Natural killer cell (primary cell): Measurements from ENCODE around the gene CAMTA1. TPM values are rescaled to one million over a fixed set of nuclear protein-coding genes. Genes with fewer than 3 reads are reported as not detected.

Experiments used
- ATAC-seq, 3 donors: fragments of 150-1000 bp in 2 of 3; fragments of 200-7000 bp in 1 of 3; cut with Tn5 transposase; 1 replicate in 1 of 3; 2 replicates in 2 of 3; pipeline ENCODE4 v1.10.0; 2021; ENCODE audit warnings: mild to moderate bottlenecking in 2 of 3, moderate library complexity in 2 of 3
- DNase-seq, 2 donors: peaks; one replicate each; pipeline versions ENCODE4 v3.0.0 to v3.0.0-alpha.2; 2013 to 2021; ENCODE audit warnings: mixed read lengths in 1 of 2
- H3K27ac ChIP-seq: one replicate; pipeline ENCODE4 v1.5.1; 2013; ENCODE audit warnings: mild to moderate bottlenecking, low read length
- H3K27me3 ChIP-seq: one replicate; pipeline ENCODE4 v1.6.1; 2013; ENCODE audit warnings: low read length; ENCODE audit not compliant: control insufficient read depth, insufficient read depth
- H3K36me3 ChIP-seq: one replicate; pipeline ENCODE4 v1.6.1; 2013; ENCODE audit warnings: low read length; ENCODE audit not compliant: control insufficient read depth, insufficient read depth
- H3K4me1 ChIP-seq: one replicate; pipeline ENCODE4 v1.6.1; 2013; ENCODE audit warnings: low read length; ENCODE audit not compliant: control insufficient read depth, insufficient read depth
- H3K4me3 ChIP-seq: one replicate; pipeline ENCODE4 v1.5.1; 2013; ENCODE audit warnings: low read length
- H3K9me3 ChIP-seq: one replicate; pipeline ENCODE4 v1.6.1; 2013; ENCODE audit warnings: low read length; ENCODE audit not compliant: control insufficient read depth, insufficient read depth
- H3K27ac Mint-ChIP-seq, 2 donors: one replicate each; pipeline ENCODE4 v1.8.0; 2022; ENCODE audit warnings: mild to moderate bottlenecking in 2 of 2, mixed read lengths in 2 of 2, moderate library complexity in 1 of 2
- H3K27me3 Mint-ChIP-seq, 2 donors: one replicate each; pipeline ENCODE4 v1.8.0; 2022; ENCODE audit warnings: low read depth in 2 of 2, mixed read lengths in 2 of 2
- H3K36me3 Mint-ChIP-seq: one replicate; pipeline ENCODE4 v1.8.0; 2022; ENCODE audit warnings: mixed read lengths
- H3K4me1 Mint-ChIP-seq, 2 donors: one replicate each; pipeline ENCODE4 v1.8.0; 2022; ENCODE audit warnings: mixed read lengths in 2 of 2
- H3K4me3 Mint-ChIP-seq: one replicate; pipeline ENCODE4 v1.8.0; 2022; ENCODE audit warnings: mild to moderate bottlenecking, moderate library complexity, mixed read lengths
- H3K9me3 Mint-ChIP-seq, 2 donors: one replicate each; pipeline ENCODE4 v1.8.0; 2022; ENCODE audit warnings: mixed read lengths in 2 of 2
- WGBS: methylation state at CpG from one replicate; pipeline ENCODE4 v1.1.7; 2013; ENCODE audit warnings: missing lambda C conversion rate; ENCODE audit not compliant: insufficient coverage; 5-methylcytosine and 5-hydroxymethylcytosine counted together
- intact Hi-C: fragments of 100-400 bp; cut with micrococcal nuclease; formaldehyde crosslinking; loops from one replicate; pipeline ENCODE4 v1.14.2; 2022
- total RNA-seq, 4 donors: library from RNA; stranded (reverse); fragments of 120-200 nt in 1 of 4; gene quantifications; one replicate each; pipeline versions ENCODE4 v1.2.3 to v1.2.4, GENCODE V29; 2013 to 2022
- TF ChIP-seq, protein P1 (sequence below): fragments of 200-600 bp; IDR thresholded peaks from one replicate; pipeline ENCODE4 v1.8.0; 2022; ENCODE audit warnings: antibody characterized with exemption

Gene CAMTA1
- total RNA-seq, 3 donors from 2014 or later (not counting 1 experiment from before 2014, with no cell fraction given), result 40.6 to 53.3 (median 44.9) TPM

DNA sequence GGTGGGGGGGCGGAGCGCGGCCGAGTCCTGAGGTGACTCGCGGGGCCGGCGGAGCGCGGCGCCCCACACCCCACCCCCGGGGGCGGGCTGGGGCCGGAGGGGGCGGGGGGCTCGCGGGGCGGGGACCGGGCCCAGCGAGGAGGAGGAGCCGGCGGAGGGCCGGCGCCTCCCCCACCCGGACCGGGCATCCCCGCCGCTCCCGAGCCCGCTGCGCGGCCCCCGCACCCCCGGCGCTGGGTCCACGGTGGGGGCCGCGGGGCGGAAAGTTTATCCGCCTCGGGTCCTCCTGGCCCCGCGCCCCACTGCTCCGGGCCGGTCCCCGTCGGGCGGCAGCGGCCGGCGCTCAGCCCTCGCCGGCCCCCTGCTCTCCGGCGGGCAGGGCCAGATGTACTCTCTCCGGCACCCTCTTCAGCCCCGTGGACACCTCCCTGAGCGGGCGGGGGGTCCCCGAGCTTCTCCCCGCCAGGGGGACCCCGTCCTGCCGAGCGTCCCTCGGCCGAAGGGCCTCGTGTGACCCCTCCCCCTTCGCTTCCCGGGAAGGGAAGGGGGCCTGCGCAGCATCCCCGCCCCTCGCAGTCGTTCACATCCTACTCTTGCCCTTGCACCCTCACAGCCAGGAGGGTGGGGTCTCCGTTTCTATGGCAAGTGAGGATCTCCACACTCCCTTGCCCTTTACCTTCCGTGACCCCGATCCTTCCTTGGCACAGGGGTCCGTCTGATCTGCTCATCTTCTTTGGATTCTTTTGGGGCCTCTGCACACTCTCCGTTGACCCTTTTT lies 663 bp downstream of the CAMTA1 start:
- no peaks in the 10 kb centered on the region for H3K9me3 Mint-ChIP-seq
- no peaks in the 10 kb centered on the region for H3K27me3 ChIP-seq
- H3K4me3 ChIP-seq, result peak overlapping the region; percentile 66
- H3K27ac Mint-ChIP-seq, result peak overlapping the region; percentile 85 to 97
- peak overlapping the region; percentile 60 for H3K27ac ChIP-seq
- peaks cover 43 to 49% of the 10 kb centered on the region in 2 donors for H3K4me1 Mint-ChIP-seq
- under 1% methylated on average over 78 of the region's 78 CpGs for WGBS
- DNase-seq (peak; percentile 51 to 68), ATAC-seq (peak in 2 of 3 donors; percentile 6 to 15)
- H3K36me3 ChIP-seq, result no peaks in the 10 kb centered on the region
- intact Hi-C loops, result loop anchor here (5.0 to 10.0 kb wide), 3 partner anchors 84 to 999 kb away; partner anchors contain the start of genes DNAJC11, KLHL21 and PER3
- H3K27me3 Mint-ChIP-seq, result no peaks in the 10 kb centered on the region
- H3K36me3 Mint-ChIP-seq, result no peaks in the 10 kb centered on the region
- no peaks in the 10 kb centered on the region for H3K9me3 ChIP-seq
- TF ChIP-seq, protein P1, sequence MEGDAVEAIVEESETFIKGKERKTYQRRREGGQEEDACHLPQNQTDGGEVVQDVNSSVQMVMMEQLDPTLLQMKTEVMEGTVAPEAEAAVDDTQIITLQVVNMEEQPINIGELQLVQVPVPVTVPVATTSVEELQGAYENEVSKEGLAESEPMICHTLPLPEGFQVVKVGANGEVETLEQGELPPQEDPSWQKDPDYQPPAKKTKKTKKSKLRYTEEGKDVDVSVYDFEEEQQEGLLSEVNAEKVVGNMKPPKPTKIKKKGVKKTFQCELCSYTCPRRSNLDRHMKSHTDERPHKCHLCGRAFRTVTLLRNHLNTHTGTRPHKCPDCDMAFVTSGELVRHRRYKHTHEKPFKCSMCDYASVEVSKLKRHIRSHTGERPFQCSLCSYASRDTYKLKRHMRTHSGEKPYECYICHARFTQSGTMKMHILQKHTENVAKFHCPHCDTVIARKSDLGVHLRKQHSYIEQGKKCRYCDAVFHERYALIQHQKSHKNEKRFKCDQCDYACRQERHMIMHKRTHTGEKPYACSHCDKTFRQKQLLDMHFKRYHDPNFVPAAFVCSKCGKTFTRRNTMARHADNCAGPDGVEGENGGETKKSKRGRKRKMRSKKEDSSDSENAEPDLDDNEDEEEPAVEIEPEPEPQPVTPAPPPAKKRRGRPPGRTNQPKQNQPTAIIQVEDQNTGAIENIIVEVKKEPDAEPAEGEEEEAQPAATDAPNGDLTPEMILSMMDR, result no peak
- peak overlapping the region; percentile 96 for H3K4me3 Mint-ChIP-seq
- peaks cover 9% of the 10 kb centered on the region for H3K4me1 ChIP-seq

DNA sequence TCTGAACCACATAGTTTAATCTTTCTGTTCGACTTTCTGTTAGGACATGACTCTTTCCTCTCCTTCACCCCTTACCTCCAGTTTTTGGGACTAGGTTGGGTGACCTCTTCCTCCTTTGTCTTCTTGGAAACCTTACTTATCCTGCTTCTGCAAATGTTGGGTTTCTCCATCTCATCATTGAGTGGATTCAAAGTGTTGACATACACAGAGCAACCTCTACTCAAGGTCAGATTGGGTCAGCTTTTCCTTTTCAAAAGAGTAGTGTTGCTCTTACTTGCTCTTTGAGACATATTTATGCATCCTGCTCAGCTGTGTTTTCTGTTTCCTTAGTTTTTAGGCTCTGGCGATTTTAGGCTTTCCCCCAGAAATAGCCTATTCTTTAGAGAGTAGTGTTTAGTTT lies 3.7 kb downstream of the CAMTA1 start:
- peaks cover 9% of the 10 kb centered on the region for H3K4me1 ChIP-seq
- H3K27me3 ChIP-seq, result no peaks in the 10 kb centered on the region
- H3K9me3 ChIP-seq, result no peaks in the 10 kb centered on the region
- Mint-ChIP-seq H3K27ac (peak overlapping the region in 1 of 2 donors; percentile 6), H3K27me3 (no peaks in the 10 kb centered on the region), H3K4me3 (peak overlapping the region; percentile 21), H3K9me3 (no peaks in the 10 kb centered on the region), H3K4me1 (peaks cover 39 to 53% of the 10 kb centered on the region in 2 donors), H3K36me3 (no peaks in the 10 kb centered on the region)
- H3K4me3 ChIP-seq, result no peak overlapping the region
- TF ChIP-seq, protein P1, result no peak
- intact Hi-C loops, result loop anchor here (5.0 to 10.0 kb wide), 3 partner anchors 87 to 996 kb away; partner anchors contain the start of genes DNAJC11, KLHL21 and PER3
- 55% methylated on average over 2 of the region's 2 CpGs for WGBS
- H3K36me3 ChIP-seq, result peaks cover 6% of the 10 kb centered on the region
- no peak overlapping the region for H3K27ac ChIP-seq
- no peak for ATAC-seq
- DNase-seq, result no peak

DNA sequence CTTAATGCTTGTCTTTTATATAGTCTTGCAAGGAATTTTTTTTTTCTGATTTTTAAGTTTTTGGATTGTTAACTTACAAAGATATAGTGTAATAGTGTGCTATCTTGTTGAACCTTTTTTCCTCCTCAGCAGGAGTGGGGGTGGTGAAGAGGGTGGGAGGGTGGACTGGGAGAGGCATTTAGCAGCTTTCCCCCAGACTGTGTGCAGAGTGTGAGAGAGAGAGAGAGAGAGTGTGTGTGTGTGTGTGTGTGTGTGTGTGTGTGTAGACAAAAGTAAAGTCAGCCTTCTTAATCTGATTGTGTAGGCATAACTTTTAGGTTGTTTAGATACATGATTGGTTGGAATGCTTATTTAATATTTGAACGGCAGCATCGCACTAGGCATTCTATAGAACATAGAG lies 4.9 kb downstream of the CAMTA1 start:
- Histone ChIP-seq H3K36me3 (peaks cover 6% of the 10 kb centered on the region), H3K4me1 (peaks cover 9% of the 10 kb centered on the region), H3K9me3 (no peaks in the 10 kb centered on the region), H3K27ac (no peak overlapping the region), H3K4me3 (no peak overlapping the region), H3K27me3 (no peaks in the 10 kb centered on the region)
- no peaks in the 10 kb centered on the region for H3K36me3 Mint-ChIP-seq
- WGBS, result 86% methylated on average over 2 of the region's 2 CpGs
- H3K4me1 Mint-ChIP-seq, result peaks cover 39 to 45% of the 10 kb centered on the region in 2 donors
- no peak overlapping the region for H3K4me3 Mint-ChIP-seq
- DNase-seq, result no peak
- ATAC-seq, result no peak
- no peaks in the 10 kb centered on the region for H3K27me3 Mint-ChIP-seq
- TF ChIP-seq, protein P1, result no peak
- intact Hi-C loops, result no loop called here
- no peaks in the 10 kb centered on the region for H3K9me3 Mint-ChIP-seq
- no peak overlapping the region for H3K27ac Mint-ChIP-seq
